ENCODE results near the gene HES2.

- TF ChIP-seq POLR2AphosphoS5 (IDR thresholded peaks at IDR 0.05; ENCODE audit: borderline replicate concordance, low read depth, low read length), result no peak
- no peak for TF ChIP-seq FOXP2 (optimal IDR thresholded peaks at IDR 0.05; ENCODE audit: control extremely low read depth, extremely low read length, insufficient read depth)
Observed at GRCh38 chr1:6385488-6386191, 34.1 kb downstream of the HES2 start.

All from SK-N-MC (cell line).